Measurements from ENCODE around the gene DNAJC15. TPM values are rescaled to one million over a fixed set of nuclear protein-coding genes. Genes with fewer than 3 reads are reported as not detected.

DNAJC15 gene
- total and polyA plus RNA-seq, 2 of the 8 experiments (the other 6 are each of a cell fraction or from before 2014, with no cell fraction given) = 5.8 to 20.8 TPM

- Histone ChIP-seq H3K18ac (ENCODE audit: extremely low read depth, low read length) (no peak overlapping the region), H3K4me3 (ENCODE audit: extremely low read depth in 1 of 4, insufficient read depth in 2 of 4, low read depth in 3 of 4, low read length in 4 of 4) (no peak overlapping the region), H3K79me1 (ENCODE audit: low read depth, low read length) (no peaks in the 10 kb centered on the region), H3K23ac (ENCODE audit: insufficient read length) (no peak overlapping the region), H3K27ac (ENCODE audit: low read depth, low read length) (no peak overlapping the region), H3K56ac (replicated peaks; ENCODE audit: insufficient read length, low read depth, low read length) (no peak overlapping the region), H3K14ac (ENCODE audit: insufficient read length) (no peak overlapping the region), H3K27me3 (replicated peaks in 1 of 4; ENCODE audit: control insufficient read depth in 3 of 4, extremely low read depth in 1 of 4, insufficient read depth in 3 of 4, low read length in 3 of 4) (peaks cover 0 to 5% (median 2%) of the 10 kb centered on the region in 4 experiments; a peak in 1 of 7 replicates), H2AK5ac (ENCODE audit: low read depth, low read length) (no peak overlapping the region), H3K4me2 (ENCODE audit: insufficient read depth in 1 of 2, low read depth in 2 of 2, low read length in 2 of 2) (no peak overlapping the region), H2BK15ac (ENCODE audit: low read length) (no peak overlapping the region), H3K9me3 (ENCODE audit: insufficient read depth in 2 of 2, low read depth in 1 of 2, low read length in 1 of 2) (peaks cover 0 to 4% of the 10 kb centered on the region in 2 experiments; a peak in 2 of 4 replicates), H2BK20ac (ENCODE audit: low read length) (peak overlapping the region; percentile 22; the same call in 1 of the 2 replicates), H2BK12ac (ENCODE audit: low read depth, low read length) (no peak overlapping the region), H3K9ac (replicated peaks in 1 of 4; ENCODE audit: extremely low read depth in 1 of 4, low read depth in 3 of 4, low read length in 3 of 4) (no peak overlapping the region), H4K20me1 (replicated peaks in 1 of 2; ENCODE audit: control insufficient read depth in 1 of 2, insufficient read depth in 2 of 2, low read length in 2 of 2) (no peaks in the 10 kb centered on the region), H2AFZ (ENCODE audit: low read length) (peak overlapping the region; percentile 43; the same call in 1 of the 2 replicates), H3K36me3 (ENCODE audit: control insufficient read depth in 2 of 4, insufficient read depth in 4 of 4, low read length in 3 of 4) (no peaks in the 10 kb centered on the region), H3K4me1 (replicated peaks in 1 of 4; ENCODE audit: control insufficient read depth in 3 of 4, insufficient read depth in 4 of 4, low read length in 3 of 4) (peaks cover 0 to 3% (median 0%) of the 10 kb centered on the region in 4 experiments; a peak in 1 of 7 replicates), H2BK120ac (replicated peaks; ENCODE audit: low read depth, low read length) (no peak overlapping the region), H4K8ac (ENCODE audit: extremely low read depth, insufficient read depth, low read length) (no peak overlapping the region), H4K5ac (ENCODE audit: insufficient read length, low read depth, low read length) (no peak overlapping the region), H4K91ac (replicated peaks; ENCODE audit: insufficient read length, low read length) (no peak overlapping the region), H3K79me2 (ENCODE audit: control insufficient read depth in 1 of 2, insufficient read depth in 2 of 2, low read length in 2 of 2) (peaks cover 0 to under 1% of the 10 kb centered on the region in 2 experiments; a peak in 2 of 4 replicates), H2BK5ac (ENCODE audit: low read depth, low read length) (no peak overlapping the region), H3K23me2 (ENCODE audit: low read depth, low read length) (peaks cover 4% of the 10 kb centered on the region; the same call in 1 of the 2 replicates), H3K4ac (replicated peaks; ENCODE audit: insufficient read length, low read depth, low read length) (no peak overlapping the region)
- POLR2A ChIA-PET (ENCODE audit: partially characterized antibody) = no interaction called here
- 66% methylated on average over 2 of the region's 2 CpGs; no CpG with 5 or more reads in 1 of the 2 experiments for WGBS, 2 experiments (ENCODE audit: extremely low coverage in 1 of 2, insufficient coverage in 1 of 2, insufficient read length in 1 of 2, insufficient replicate concordance in 2 of 2, low coverage in 1 of 2, low lambda C conversion rate in 2 of 2, missing lambda C conversion rate in 1 of 2)
- CTCF ChIA-PET (ENCODE audit: partially characterized antibody) = interaction anchor here (0.9 kb wide), 2 partner anchors 22 to 143 kb away, joined by 3 read pairs; no protein-coding TSS in a partner anchor
- DNase-seq (ENCODE audit: low read depth in 1 of 2, low spot score in 2 of 2) = no peak
- no peak for FAIRE-seq
- TF ChIP-seq BACH1 (IDR thresholded peaks at IDR 0.05; ENCODE audit: low read length) (no peak), CBX8 (IDR thresholded peaks at IDR 0.05; ENCODE audit: borderline replicate concordance, low read depth, low read length) (no peak), SIRT6 (IDR thresholded peaks at IDR 0.05; ENCODE audit: low read length) (no peak), RAD21 (IDR thresholded peaks at IDR 0.05 in 1 of 2, conservative IDR thresholded peaks at IDR 0.05 in 1 of 2; ENCODE audit: low read depth in 2 of 2, low read length in 2 of 2) (no peak), CREB1 (IDR thresholded peaks at IDR 0.05) (no peak), EP300 (IDR thresholded peaks at IDR 0.05; ENCODE audit: borderline replicate concordance in 1 of 2, low read depth in 2 of 2, low read length in 2 of 2) (no peak)
These were observed 3.6 kb upstream of the DNAJC15 start for GRCh38 chr13:43019811-43020210.
